HG03558 (cell line): ENCODE measurements around the gene CHID1.

ENCODE experiments used
- ATAC-seq: cut with Tn5 transposase; IDR thresholded peaks from one replicate; pipeline ENCODE4 v1.9.1; 2021; ENCODE audit warnings: moderate number of reproducible peaks; ENCODE audit not compliant: unreplicated experiment; ENCODE audit errors: extremely low read depth

CHID1 gene

GRCh38 chr11:839280-839623 lies 71.4 kb downstream of the CHID1 start:
- ATAC-seq: no peak

GRCh38 chr11:838441-839279 lies 72.0 kb downstream of the CHID1 start:
- ATAC-seq: no peak

GRCh38 chr11:837990-838307 lies 72.7 kb downstream of the CHID1 start:
- no peak for ATAC-seq

GRCh38 chr11:837189-837989 lies 73.2 kb downstream of the CHID1 start:
- no peak for ATAC-seq

- no peak for ATAC-seq
Observed at GRCh38 chr11:836700-837099, 73.9 kb downstream of the CHID1 start.

GRCh38 chr11:836274-836673 lies 74.3 kb downstream of the CHID1 start:
- no peak for ATAC-seq

- no peak for ATAC-seq
Observed at GRCh38 chr11:834371-835316, 76.0 kb downstream of the CHID1 start.

GRCh38 chr11:833849-834311 lies 76.7 kb downstream of the CHID1 start:
- no peak for ATAC-seq

GRCh38 chr11:833114-833791 lies 77.4 kb downstream of the CHID1 start:
- no peak for ATAC-seq

- no peak for ATAC-seq
Observed at GRCh38 chr11:832529-833113, 78.0 kb downstream of the CHID1 start, which contains the start of gene CD151. Gene CD151, plus strand, starts transcription at chr11:832952. Its CDS starts 3,118 bp downstream, at chr11:836070.

- ATAC-seq: no peak
Observed at GRCh38 chr11:831961-832528, 78.6 kb downstream of the CHID1 start.

- no peak for ATAC-seq
Observed at GRCh38 chr11:831118-831864, 79.3 kb downstream of the CHID1 start.

- no peak for ATAC-seq
Observed at GRCh38 chr11:830295-831117, 80.1 kb downstream of the CHID1 start.

- ATAC-seq: no peak
Observed at GRCh38 chr11:829847-830294, 80.7 kb downstream of the CHID1 start.

GRCh38 chr11:829176-829846 lies 81.3 kb downstream of the CHID1 start:
- no peak for ATAC-seq

GRCh38 chr11:828506-829175 lies 82.0 kb downstream of the CHID1 start:
- no peak for ATAC-seq

GRCh38 chr11:827897-828192 lies 82.8 kb downstream of the CHID1 start, which contains the start of gene CRACR2B:
Gene CRACR2B, plus strand, starts transcription at chr11:827919. Its CDS starts 689 bp downstream, at chr11:828608.
- ATAC-seq: no peak
